Embryonic facial prominence (tissue), 1 donor: Measurements from ENCODE around the gene AVPI1.
"Not testable (repeated sequence)": the region's sequence is repeated elsewhere in the genome, so short reads cannot be mapped to it uniquely, and the experiment has no call there.

Experiments
- DNase-seq: peaks from one replicate; pipeline ENCODE4 v3.0.0-alpha.2; 2016; ENCODE audit errors: extremely low spot score

AVPI1 gene

GRCh38 chr10:97640174-97640867 lies 46.7 kb downstream of the AVPI1 start, which contains the start of gene PI4K2A:
PI4K2A (plus strand) TSS chr10:97640671; CDS start chr10:97640743, 72 bp downstream.
- peak; percentile 95 for DNase-seq

DNA sequence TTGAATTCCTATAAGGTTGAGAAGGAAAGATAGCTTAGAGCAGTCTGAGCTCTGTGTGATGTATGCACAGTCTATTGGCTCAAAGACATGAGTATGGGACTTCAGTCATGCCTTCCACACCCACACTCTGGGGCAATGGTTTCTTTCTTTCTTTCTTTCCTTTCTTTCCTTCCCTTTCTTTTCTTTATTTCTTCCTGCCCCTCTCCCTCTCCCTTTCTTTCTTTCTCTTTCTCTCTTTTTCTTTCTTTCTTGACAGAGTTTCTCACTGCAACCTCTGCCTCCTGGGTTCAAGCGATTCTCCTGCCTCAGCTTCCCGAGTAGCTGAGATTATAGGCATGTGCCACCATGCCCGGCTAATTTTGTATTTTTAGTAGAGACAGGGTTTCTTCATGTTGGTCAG lies 48.0 kb downstream of the AVPI1 start:
- DNase-seq = not testable (repeated sequence)

DNA sequence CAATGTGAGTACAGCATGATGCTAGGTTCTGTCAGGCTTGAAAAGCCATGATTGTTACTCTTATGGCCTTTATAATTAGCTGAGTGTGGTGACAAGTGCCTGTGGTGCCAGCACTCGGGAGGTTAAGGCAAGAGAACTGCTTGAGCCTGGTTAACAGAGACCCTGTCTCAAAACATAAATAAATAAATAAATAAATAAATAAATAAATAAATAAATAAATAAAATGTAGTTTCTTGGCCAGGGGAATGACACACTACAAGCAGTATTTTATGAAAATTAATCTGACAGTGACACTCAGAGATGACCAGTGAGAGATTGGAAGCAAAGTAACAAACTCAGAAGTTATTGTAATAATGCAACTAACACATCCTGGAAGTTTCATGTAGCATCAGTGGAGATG lies 51.5 kb downstream of the AVPI1 start:
- no peak for DNase-seq

- no peak for DNase-seq
These were observed 53.1 kb downstream of the AVPI1 start for GRCh38 chr10:97633921-97634320.

GRCh38 chr10:97632949-97633884 lies 53.8 kb downstream of the AVPI1 start, which contains the start of gene MORN4:
MORN4 (minus strand) TSS chr10:97633500; CDS start chr10:97619653, 13,847 bp downstream.
- peak; percentile 87 for DNase-seq

DNA sequence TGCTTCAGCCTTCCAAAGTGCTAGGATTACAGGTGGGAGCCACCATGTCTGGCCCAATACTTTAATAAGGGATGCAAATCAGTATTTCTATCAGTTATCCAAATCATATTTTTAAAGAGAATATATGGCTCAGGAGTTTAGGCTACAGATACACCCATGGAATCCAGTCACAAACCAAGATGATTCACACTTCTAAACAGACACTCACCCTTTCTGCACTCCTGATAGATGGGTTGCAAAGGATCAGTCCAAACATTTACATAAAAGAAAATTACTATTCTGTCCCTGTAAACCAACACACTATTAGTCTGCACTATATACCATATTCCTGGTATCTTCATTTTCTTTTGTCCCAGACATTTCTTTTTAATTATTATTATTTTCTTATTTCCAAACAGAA lies 55.9 kb downstream of the AVPI1 start:
- no peak for DNase-seq

GRCh38 chr10:97629289-97629688 lies 57.8 kb downstream of the AVPI1 start:
- DNase-seq = no peak

DNA sequence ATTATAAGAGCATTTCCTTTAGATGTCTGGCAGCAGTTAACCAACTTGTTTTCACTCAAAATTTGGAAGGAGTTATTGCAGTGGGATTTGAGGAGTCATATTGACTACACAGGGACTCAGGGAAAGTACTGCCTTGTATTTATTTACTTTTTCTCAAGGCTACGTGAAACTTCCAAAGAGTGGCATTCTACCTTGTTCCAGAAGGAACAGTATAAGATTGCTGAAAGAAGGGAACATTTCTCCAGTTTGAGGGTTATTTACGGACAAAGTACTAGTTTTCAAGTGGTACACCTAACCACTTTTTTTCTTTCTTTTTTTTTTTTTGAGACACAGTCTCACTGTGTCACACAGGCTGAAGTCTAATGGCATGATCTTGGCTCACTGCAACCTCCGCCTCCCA lies 58.8 kb downstream of the AVPI1 start:
- DNase-seq = no peak

GRCh38 chr10:97627731-97628130 lies 59.3 kb downstream of the AVPI1 start:
- DNase-seq = no peak
